ENCODE measurements around the gene IGFBP6.

- TF ChIP-seq, protein P1, sequence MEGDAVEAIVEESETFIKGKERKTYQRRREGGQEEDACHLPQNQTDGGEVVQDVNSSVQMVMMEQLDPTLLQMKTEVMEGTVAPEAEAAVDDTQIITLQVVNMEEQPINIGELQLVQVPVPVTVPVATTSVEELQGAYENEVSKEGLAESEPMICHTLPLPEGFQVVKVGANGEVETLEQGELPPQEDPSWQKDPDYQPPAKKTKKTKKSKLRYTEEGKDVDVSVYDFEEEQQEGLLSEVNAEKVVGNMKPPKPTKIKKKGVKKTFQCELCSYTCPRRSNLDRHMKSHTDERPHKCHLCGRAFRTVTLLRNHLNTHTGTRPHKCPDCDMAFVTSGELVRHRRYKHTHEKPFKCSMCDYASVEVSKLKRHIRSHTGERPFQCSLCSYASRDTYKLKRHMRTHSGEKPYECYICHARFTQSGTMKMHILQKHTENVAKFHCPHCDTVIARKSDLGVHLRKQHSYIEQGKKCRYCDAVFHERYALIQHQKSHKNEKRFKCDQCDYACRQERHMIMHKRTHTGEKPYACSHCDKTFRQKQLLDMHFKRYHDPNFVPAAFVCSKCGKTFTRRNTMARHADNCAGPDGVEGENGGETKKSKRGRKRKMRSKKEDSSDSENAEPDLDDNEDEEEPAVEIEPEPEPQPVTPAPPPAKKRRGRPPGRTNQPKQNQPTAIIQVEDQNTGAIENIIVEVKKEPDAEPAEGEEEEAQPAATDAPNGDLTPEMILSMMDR (IDR thresholded peaks at IDR 0.05), result no peak
- TF ChIP-seq ZFX (IDR thresholded peaks at IDR 0.05; ENCODE audit: borderline replicate concordance), result no peak
These were observed 5.7 kb downstream of the IGFBP6 start, which contains the start of gene SOAT2 for GRCh38 chr12:53102883-53103807.

All from 22Rv1 (cell line).